Activated CD4-positive, alpha-beta T cell treated with anti-CD3 and anti-CD28 coated beads for 1 hour (primary cell): Measurements from ENCODE around the gene GNAI2.
"Not testable (repeated sequence)": the region's sequence is repeated elsewhere in the genome, so short reads cannot be mapped to it uniquely, and the experiment has no call there.

ENCODE experiments used
- DNase-seq: peaks from one replicate; pipeline ENCODE4 v3.0.0-alpha.2; 2020

The GNAI2 gene

DNA sequence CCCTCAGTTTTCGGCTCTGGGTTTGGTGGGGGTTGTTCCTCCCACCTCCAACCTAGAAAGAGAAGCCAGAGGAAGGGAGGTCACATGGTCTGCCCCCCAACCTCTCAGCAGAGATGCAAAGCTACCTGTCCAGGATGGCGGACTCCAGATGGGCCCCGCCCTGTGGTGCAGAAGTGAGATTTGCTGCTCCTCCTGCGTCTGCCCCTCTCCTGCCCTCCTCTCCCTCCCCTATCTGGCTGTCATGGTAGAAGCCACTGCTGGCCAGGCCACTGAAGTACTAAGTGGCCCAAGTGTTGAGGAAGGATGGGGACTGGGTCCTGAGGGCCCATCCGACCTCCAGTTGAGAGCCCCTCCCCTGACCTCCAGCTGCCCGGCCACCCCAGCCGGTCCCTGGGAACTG is 30.8 kb downstream of the GNAI2 start:
- DNase-seq: no peak

DNA sequence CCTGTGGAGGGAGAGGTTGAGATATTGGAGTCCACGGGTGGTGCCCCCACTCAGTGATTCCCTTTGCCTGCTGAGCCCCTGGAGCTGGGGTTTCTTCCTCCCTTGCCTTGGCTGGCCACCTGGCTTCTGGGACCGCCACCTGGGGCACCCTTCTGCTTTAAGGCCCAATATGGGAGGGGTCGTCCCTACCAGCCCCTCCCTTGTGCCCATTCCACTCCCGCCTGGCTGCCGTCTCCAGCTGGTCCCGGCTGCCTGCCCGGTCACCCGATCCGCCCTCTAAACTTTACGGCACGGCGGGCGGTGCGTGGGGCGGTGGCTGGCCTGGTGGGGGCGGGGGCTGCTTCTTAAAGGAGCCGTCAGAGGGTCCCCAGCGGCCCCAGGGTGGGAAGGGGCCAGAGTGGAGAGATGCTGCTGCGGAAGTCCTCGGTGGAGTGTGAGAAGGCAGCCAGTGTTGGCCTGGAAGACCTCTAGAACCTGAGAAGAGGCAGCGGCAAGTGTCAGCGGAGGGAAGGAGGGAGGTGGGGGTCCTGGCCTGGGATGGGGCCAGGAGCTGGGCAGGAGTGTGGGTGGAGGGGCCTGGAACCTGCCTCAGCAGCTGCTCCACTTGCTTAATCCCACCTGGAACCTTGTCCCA is 31.4 kb downstream of the GNAI2 start:
- no peak for DNase-seq

- no peak for DNase-seq
Measured at GRCh38 chr3:50268276-50268675, 32.3 kb downstream of the GNAI2 start.

DNA sequence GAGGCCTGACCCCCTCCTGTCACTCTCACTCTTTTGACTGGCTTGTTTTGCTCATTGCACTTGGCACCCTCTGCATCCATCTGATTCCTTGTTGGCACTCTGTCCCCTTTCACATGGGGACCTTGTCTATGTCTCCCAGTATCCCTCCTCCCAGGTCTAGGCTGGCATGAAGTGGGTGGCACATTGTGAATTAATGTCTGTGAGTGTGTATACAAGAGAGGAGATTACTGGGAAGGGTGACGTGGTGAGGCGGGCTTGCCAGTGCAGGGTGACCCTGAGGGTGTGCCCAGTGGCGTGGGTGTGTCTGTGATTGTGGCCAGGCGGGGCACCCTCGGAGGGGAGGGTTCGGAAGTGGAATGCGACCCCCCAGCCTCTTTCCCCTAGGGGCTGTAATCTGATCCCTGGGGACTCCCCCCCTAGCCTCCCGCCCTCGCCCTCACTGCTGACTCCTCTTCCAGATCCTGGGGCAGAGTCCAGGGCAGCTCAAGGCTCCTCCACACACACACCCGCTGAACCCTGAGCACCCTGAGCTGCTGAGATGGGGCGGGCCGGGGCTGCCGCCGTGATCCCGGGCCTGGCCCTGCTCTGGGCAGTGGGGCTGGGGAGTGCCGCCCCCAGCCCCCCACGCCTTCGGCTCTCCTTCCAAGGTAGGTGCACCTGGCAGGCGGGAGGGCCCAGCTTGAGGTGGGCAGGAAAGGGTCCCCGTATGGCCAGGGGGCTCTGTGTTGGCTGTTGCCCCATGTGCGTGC is 32.9 kb downstream of the GNAI2 start, which contains the start of gene SEMA3B:
TSS of gene SEMA3B (plus strand) at position 445 of the 749 bp plus-strand sequence. CDS start at position 539, 94 bp downstream.
- no peak for DNase-seq

DNA sequence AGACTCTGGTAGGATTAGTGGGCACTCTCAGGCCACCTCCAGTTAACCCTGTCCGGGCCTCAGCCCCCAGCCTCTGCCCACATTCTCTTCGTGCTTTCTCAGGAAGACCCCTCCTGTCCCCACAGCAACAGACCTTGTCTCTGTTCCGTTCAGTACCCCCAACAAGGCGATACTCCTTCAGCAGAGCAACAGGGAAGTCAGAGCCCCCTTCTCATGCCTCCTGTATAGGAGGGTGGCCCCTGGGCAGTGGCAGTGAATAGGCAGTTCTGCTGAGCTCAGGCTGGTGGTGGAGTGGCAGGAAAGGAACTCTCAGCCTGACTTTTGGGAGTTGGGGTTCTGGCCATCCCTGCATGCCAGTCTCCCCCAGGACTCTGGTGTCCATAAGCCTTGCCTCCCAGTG is 33.5 kb downstream of the GNAI2 start:
- DNase-seq: no peak

- DNase-seq: no peak
Measured at GRCh38 chr3:50269977-50270413, 34.0 kb downstream of the GNAI2 start.

DNA sequence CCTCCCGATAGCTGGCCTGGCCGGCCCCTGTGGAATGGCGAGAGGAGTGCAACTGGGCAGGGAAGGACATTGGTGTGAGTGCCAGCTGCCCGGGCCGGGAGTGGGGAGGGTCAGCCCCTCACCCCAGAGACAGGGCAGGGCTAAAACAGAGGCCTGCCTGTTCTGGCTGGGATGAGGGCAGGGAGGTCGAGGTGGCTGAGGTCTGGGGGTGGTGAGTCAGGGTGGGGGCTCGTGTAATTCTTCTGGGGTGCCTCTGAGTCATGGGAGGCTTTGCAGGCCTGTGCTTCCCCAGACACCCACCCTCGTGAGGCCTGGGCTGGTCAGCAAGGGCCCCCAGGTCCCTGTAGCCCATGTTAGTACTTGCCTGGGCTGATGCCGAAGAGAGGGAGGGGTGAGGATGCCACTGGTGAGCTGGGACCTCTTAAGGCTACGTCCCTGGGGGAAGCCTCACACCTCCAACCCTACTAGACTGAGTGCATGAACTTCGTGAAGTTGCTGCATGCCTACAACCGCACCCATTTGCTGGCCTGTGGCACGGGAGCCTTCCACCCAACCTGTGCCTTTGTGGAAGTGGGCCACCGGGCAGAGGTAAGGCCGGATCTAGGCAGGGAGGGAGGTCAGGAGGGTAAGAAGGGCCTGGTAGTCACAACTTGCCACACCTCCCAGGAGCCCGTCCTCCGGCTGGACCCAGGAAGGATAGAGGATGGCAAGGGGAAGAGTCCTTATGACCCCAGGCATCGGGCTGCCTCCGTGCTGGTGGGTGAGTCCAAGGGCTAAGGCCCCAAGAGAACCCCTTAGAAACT is 34.6 kb downstream of the GNAI2 start:
- DNase-seq: no peak

GRCh38 chr3:50271314-50271936 is 35.4 kb downstream of the GNAI2 start:
- no peak for DNase-seq

DNA sequence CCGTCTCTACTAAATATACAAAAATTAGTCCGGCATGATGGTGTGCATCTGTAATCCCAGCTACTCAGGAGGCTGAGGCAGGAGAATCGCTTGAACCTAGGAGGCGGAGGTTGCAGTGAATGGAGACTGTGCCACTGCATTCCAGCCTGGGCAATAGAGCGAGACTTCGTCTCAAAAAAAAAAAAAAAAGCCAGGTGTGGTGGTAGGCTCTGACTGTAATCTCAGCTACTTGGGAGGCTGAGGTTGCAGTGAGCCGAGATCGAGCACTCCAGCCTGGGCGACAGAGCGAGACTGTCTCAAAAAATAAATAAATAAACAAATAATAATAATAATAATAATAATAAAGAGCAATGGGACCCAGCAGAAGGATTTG is 36.5 kb downstream of the GNAI2 start:
- not testable (repeated sequence) for DNase-seq

GRCh38 chr3:50272911-50273688 is 37.1 kb downstream of the GNAI2 start:
- DNase-seq: peak; percentile 77

DNA sequence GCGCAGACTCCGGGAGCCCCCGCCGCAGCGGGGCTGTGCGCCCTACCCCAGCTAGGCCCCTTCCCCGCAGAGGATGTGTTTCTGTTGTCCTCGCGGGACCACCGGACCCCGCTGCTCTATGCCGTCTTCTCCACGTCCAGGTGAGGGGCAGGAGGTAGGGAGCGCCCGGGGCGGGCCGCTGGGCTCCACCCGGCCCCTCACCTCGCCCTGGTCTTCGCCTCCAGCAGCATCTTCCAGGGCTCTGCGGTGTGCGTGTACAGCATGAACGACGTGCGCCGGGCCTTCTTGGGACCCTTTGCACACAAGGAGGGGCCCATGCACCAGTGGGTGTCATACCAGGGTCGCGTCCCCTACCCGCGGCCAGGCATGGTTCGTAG is 37.7 kb downstream of the GNAI2 start:
- no peak for DNase-seq

DNA sequence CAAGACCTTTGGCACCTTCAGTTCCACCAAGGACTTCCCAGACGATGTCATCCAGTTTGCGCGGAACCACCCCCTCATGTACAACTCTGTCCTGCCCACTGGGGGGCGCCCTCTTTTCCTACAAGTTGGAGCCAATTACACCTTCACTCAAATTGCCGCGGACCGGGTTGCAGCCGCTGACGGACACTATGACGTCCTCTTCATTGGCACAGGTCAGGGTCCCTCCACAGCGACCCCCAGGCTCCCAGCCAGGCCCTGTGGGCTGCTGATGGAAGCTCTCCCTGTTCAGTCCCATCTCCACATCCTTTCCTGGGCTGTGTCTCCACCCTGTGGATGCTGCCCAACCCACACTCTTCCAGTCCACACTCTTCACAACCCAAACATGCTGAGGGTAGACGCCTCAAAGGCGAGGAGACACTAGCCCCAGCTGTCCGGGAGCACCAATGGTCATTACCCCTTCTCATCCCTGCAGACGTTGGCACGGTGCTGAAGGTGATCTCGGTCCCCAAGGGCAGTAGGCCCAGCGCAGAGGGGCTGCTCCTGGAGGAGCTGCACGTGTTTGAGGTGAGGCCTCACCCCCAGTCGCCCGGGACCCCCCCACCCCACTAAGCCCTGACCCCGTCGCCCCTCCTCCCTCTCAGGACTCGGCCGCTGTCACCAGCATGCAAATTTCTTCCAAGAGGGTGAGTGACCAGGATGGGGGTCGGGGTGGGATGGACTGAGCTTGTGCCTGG is 38.5 kb downstream of the GNAI2 start:
- DNase-seq: peak; percentile 55

- DNase-seq: no peak
Measured at GRCh38 chr3:50275141-50275995, 39.4 kb downstream of the GNAI2 start.

- DNase-seq: no peak
Measured at GRCh38 chr3:50275996-50276761, 40.2 kb downstream of the GNAI2 start.

DNA sequence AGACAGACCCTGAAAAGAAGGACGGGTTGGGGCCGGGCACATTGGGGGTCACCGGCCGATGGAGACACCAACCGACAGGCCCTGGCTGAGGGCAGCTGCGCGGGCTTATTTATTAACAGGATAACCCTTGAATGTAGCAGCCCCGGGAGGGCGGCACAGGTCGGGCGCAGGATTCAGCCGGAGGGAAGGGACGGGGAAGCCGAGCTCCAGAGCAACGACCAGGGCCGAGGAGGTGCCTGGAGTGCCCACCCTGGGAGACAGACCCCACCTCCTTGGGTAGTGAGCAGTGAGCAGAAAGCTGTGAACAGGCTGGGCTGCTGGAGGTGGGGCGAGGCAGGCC is 40.7 kb downstream of the GNAI2 start:
- no peak for DNase-seq

GRCh38 chr3:50278123-50278879 is 42.3 kb downstream of the GNAI2 start:
- DNase-seq: no peak

GRCh38 chr3:50278880-50279224 is 42.8 kb downstream of the GNAI2 start, which contains the start of gene LSMEM2:
TSS of gene LSMEM2 (plus strand) at chr3:50279087. CDS start at chr3:50279114, 27 bp downstream.
- DNase-seq: no peak

DNA sequence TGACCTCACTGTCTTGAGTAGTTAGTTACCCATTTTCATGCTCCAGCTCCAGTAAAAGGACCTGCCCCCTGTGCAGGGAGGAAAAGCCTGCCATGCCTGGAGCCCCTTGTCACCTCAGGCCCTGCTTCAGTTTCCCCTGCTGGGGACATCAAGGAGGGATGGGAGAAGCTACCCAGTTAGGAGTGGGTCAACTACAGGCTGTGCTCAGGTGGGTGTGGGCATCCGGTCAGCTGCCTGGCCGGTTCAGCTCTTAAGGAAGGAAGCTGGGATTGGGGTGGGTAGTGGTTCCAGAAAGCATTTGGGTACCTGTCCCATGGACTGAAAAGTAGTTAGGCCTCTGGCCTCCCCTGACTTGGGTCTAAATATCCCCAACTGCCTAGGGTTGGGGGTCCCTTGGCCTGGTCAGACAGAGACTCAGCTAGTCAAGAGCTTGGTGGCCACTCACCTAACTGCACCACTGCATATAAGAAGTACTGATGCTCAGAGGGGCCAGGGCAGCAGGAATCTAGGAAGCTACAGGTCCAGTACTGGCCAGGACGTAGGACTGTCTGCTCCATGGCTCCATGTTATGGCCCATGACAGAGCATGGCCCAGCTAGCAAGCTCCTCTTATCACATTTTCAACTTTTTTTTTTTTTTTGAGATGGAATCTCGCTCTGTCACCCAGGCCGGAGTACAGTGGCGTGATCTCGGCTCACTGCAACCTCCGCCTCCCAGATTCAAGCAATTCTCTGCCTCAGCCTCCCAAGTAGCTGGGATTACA is 43.4 kb downstream of the GNAI2 start:
- DNase-seq: no peak
